AG20443 (cell line): ENCODE measurements around the gene MAP2K5.
"Not testable (repeated sequence)": the region's sequence is repeated elsewhere in the genome, so short reads cannot be mapped to it uniquely, and the experiment has no call there.

Source experiments
- DNase-seq: peaks from one replicate; pipeline ENCODE4 v3.0.0; 2012; ENCODE audit warnings: low spot score, mixed read lengths

MAP2K5 gene

GRCh38 chr15:67601073-67601472 is 58.6 kb downstream of the MAP2K5 start:
- no peak for DNase-seq

- no peak for DNase-seq
Observed at GRCh38 chr15:67603063-67603462, 60.6 kb downstream of the MAP2K5 start.

- no peak for DNase-seq
Observed at GRCh38 chr15:67605871-67606270, 63.4 kb downstream of the MAP2K5 start.

- no peak for DNase-seq
Observed at GRCh38 chr15:67606742-67607141, 64.2 kb downstream of the MAP2K5 start.

- DNase-seq, result no peak
Observed at GRCh38 chr15:67607329-67607728, 64.8 kb downstream of the MAP2K5 start.

GRCh38 chr15:67607959-67608637 is 65.6 kb downstream of the MAP2K5 start:
- no peak for DNase-seq

- no peak for DNase-seq
Observed at GRCh38 chr15:67608638-67608959, 66.1 kb downstream of the MAP2K5 start.

- DNase-seq, result no peak
Observed at GRCh38 chr15:67611370-67612369, 69.2 kb downstream of the MAP2K5 start.

GRCh38 chr15:67613211-67613610 is 70.7 kb downstream of the MAP2K5 start:
- DNase-seq, result no peak

GRCh38 chr15:67613708-67614107 is 71.2 kb downstream of the MAP2K5 start:
- no peak for DNase-seq

GRCh38 chr15:67615131-67615534 is 72.6 kb downstream of the MAP2K5 start:
- not testable (repeated sequence) for DNase-seq

- no peak for DNase-seq
Observed at GRCh38 chr15:67618297-67618696, 75.8 kb downstream of the MAP2K5 start.

GRCh38 chr15:67622110-67622509 is 79.6 kb downstream of the MAP2K5 start:
- no peak for DNase-seq

GRCh38 chr15:67632261-67632660 is 89.8 kb downstream of the MAP2K5 start:
- DNase-seq, result no peak

GRCh38 chr15:67635950-67636349 is 93.4 kb downstream of the MAP2K5 start:
- DNase-seq, result not testable (repeated sequence)

- DNase-seq, result no peak
Observed at GRCh38 chr15:67639591-67639990, 97.1 kb downstream of the MAP2K5 start.

GRCh38 chr15:67641453-67641852 is 99.0 kb downstream of the MAP2K5 start:
- no peak for DNase-seq

- no peak for DNase-seq
Observed at GRCh38 chr15:67646847-67647246, 104.3 kb downstream of the MAP2K5 start.

GRCh38 chr15:67652586-67652985 is 110.1 kb downstream of the MAP2K5 start:
- DNase-seq, result no peak

- no peak for DNase-seq
Observed at GRCh38 chr15:67660446-67660845, 117.9 kb downstream of the MAP2K5 start.

- no peak for DNase-seq
Observed at GRCh38 chr15:67660874-67661606, 118.5 kb downstream of the MAP2K5 start.

GRCh38 chr15:67670647-67671305 is 128.3 kb downstream of the MAP2K5 start:
- no peak for DNase-seq
